Right atrium auricular region (tissue), 2 donors: ENCODE measurements around the gene THRA. TPM values are rescaled to one million over a fixed set of nuclear protein-coding genes. Genes with fewer than 3 reads are reported as not detected.

Experiments
- DNase-seq: peaks from one replicate; pipeline ENCODE4 v3.0.0-alpha.2; 2019; ENCODE audit warnings: low spot score
- H3K27ac ChIP-seq, 2 donors: fragments of 200-600 bp; sonication (generic); 1 replicate in 1 of 2; 2 replicates in 1 of 2; pipeline ENCODE4 v1.5.1; 2016 to 2019
- H3K27me3 ChIP-seq, 2 donors: fragments of 200-600 bp; sonication (generic); one replicate each; pipeline versions ENCODE4 v1.5.1 to v1.6.0; 2017 to 2019
- H3K36me3 ChIP-seq: fragments of 200-600 bp; sonication (generic); one replicate; pipeline ENCODE4 v1.5.1; 2016
- H3K4me1 ChIP-seq, 2 donors: fragments of 200-600 bp; sonication (generic); one replicate each; pipeline versions ENCODE4 v1.5.1 to v1.6.0; 2017 to 2019
- H3K4me3 ChIP-seq, 2 donors: fragments of 200-600 bp; sonication (generic); 1 replicate in 1 of 2; 2 replicates in 1 of 2; pipeline ENCODE4 v1.5.1; 2017 to 2019; ENCODE audit warnings: mild to moderate bottlenecking in 1 of 2, moderate library complexity in 1 of 2
- H3K9me3 ChIP-seq, 2 donors: fragments of 200-600 bp; sonication (generic); one replicate each; pipeline ENCODE4 v1.5.1; 2019
- CTCF ChIP-seq, 2 donors: fragments of 200-600 bp; sonication (generic); IDR thresholded peaks; one replicate each; pipeline ENCODE4 v1.5.1; 2019; ENCODE audit warnings: antibody characterized with exemption in 2 of 2
- total RNA-seq, 2 donors: library from RNA; depleted of rRNA; stranded (reverse); fragments of >200 nt; gene quantifications; one replicate each; pipeline ENCODE4 v1.1.0, GENCODE V29; 2016

The THRA gene
- total RNA-seq, 2 donors from 2014 or later, result 60.3 to 69.0 TPM

GRCh38 chr17:40065769-40066510 is 3.2 kb downstream of the THRA start:
- Histone ChIP-seq H3K36me3 (no peaks in the 10 kb centered on the region), H3K27me3 (no peaks in the 10 kb centered on the region), H3K27ac (peak overlapping the region; percentile 95 to 98), H3K9me3 (no peaks in the 10 kb centered on the region), H3K4me3 (peak overlapping the region in 1 of 2 donors; percentile 100), H3K4me1 (peaks cover 0 to 76% of the 10 kb centered on the region in 2 donors)
- DNase-seq, result no peak
- TF ChIP-seq CTCF (IDR thresholded peaks at IDR 0.05), result no peak

- Histone ChIP-seq H3K4me1 (peaks cover 0 to 88% of the 10 kb centered on the region in 2 donors), H3K36me3 (no peaks in the 10 kb centered on the region), H3K4me3 (no peak overlapping the region), H3K27ac (peak overlapping the region; percentile 95 to 98), H3K27me3 (no peaks in the 10 kb centered on the region), H3K9me3 (no peaks in the 10 kb centered on the region)
- no peak for DNase-seq
- no peak for TF ChIP-seq CTCF (IDR thresholded peaks at IDR 0.05)
Observed at GRCh38 chr17:40067710-40068109, 4.9 kb downstream of the THRA start.

GRCh38 chr17:40068129-40068581 is 5.4 kb downstream of the THRA start:
- no peak for TF ChIP-seq CTCF (IDR thresholded peaks at IDR 0.05)
- no peak for DNase-seq
- H3K4me3 ChIP-seq, result peak overlapping the region in 1 of 2 donors; percentile 36
- H3K4me1 ChIP-seq, result peaks cover 0 to 92% of the 10 kb centered on the region in 2 donors
- H3K9me3 ChIP-seq, result no peaks in the 10 kb centered on the region
- no peaks in the 10 kb centered on the region for H3K36me3 ChIP-seq
- no peaks in the 10 kb centered on the region for H3K27me3 ChIP-seq
- H3K27ac ChIP-seq, result peak overlapping the region; percentile 95 to 98

- Histone ChIP-seq H3K36me3 (no peaks in the 10 kb centered on the region), H3K27ac (peak overlapping the region; percentile 95 to 98), H3K4me1 (peaks cover 0 to 96% of the 10 kb centered on the region in 2 donors), H3K4me3 (peak overlapping the region in 1 of 2 donors; percentile 36), H3K9me3 (no peaks in the 10 kb centered on the region), H3K27me3 (no peaks in the 10 kb centered on the region)
- no peak for TF ChIP-seq CTCF (IDR thresholded peaks at IDR 0.05)
- no peak for DNase-seq
Observed at GRCh38 chr17:40068584-40068916, 5.8 kb downstream of the THRA start.

- H3K4me1 ChIP-seq, result peaks cover 0 to 97% of the 10 kb centered on the region in 2 donors
- TF ChIP-seq CTCF (IDR thresholded peaks at IDR 0.05), result no peak
- peak overlapping the region; percentile 95 to 98 for H3K27ac ChIP-seq
- no peaks in the 10 kb centered on the region for H3K9me3 ChIP-seq
- peaks cover 2% of the 10 kb centered on the region for H3K36me3 ChIP-seq
- DNase-seq, result peak; percentile 90
- H3K27me3 ChIP-seq, result no peaks in the 10 kb centered on the region
- peak overlapping the region; percentile 10 to 36 for H3K4me3 ChIP-seq
Observed at GRCh38 chr17:40068917-40069750, 6.4 kb downstream of the THRA start.
